ENCODE data around the gene SNURF.

- TF ChIP-seq EZH2 (IDR thresholded peaks at IDR 0.05; ENCODE audit: low read length, missing control alignments): no peak
- TF ChIP-seq CTCF (conservative IDR thresholded peaks at IDR 0.05 in 1 of 2, IDR thresholded peaks at IDR 0.05 in 1 of 2; ENCODE audit: low read depth in 1 of 2, low read length in 2 of 2): no peak
Measured at GRCh38 chr15:24954783-24955530, at the start of gene SNURF, which contains the start of gene SNRPN.
